Measurements from ENCODE around the gene GBX1. TPM values are rescaled to one million over a fixed set of nuclear protein-coding genes. Genes with fewer than 3 reads are reported as not detected.
A peak's percentile ranks its signal among the peaks of the same experiment; 100 is the strongest.

GBX1 gene
- total RNA-seq (1 to 10 TPM; 1.3 to 2.4 TPM), polyA plus RNA-seq (ENCODE audit: insufficient read length in 2 of 2) (1 to 10 TPM; 5.1 to 7.3 TPM)
- long read RNA-seq, donor 1, partial matches to known transcripts = 0 of 3 reads
- long read RNA-seq, donor 1, other reads (novel, unspliced or antisense) = 0 of 3 reads
- long read RNA-seq, donor 2, partial matches to known transcripts = 0 of 4 reads
- long read RNA-seq, donor 2, other reads (novel, unspliced or antisense) = 0 of 4 reads
- long read RNA-seq, donor 3, partial matches to known transcripts = 0 of 1 reads
- long read RNA-seq, donor 3, other reads (novel, unspliced or antisense) = 0 of 1 reads
- long read RNA-seq, donor 4 = 0 reads

DNA sequence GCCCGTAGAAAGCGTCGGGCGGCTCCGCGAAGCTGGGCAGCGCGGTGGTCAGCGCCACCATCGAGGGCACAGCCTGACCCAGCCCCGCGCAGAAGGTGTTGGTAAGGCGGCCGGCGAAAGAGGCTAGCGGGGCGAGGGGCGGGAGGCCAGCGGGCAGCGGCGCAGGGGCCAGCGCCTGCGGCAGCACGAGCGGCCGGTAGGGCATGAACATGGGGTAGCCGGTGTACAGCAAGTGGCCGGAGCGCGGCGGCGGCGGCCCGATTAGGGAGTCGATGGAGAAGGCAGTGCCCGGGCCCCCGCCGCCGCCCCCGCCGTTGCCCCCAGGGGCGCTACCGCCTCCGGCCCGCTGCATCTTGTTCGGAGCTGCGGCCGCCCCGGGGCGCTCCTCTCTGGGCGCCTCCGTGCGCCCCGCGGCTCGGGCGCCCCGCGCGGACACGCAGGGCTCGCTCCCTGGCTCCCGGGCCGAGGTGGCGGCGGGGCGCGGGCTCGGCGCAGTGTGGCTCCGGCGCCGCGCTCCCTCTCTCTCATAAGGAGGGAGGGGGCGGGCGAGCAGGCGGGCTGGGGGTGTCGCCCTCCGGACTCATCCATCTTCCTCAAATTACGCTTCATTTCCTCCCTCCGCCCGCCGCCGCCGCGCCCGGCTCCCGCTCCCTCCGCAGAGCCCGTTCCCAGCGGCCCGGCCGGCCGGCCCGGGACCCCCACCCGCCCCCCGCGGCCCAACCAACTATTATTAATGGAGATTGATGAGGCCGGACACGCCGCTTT is at the start of gene GBX1:
GBX1 (minus strand) TSS at position 498 of the 765 bp plus-strand sequence; CDS start at position 352, 146 bp downstream.
- H3K4me1 ChIP-seq (ENCODE audit: control insufficient read depth, insufficient read depth, low read length) = peaks cover 13% of the 10 kb centered on the region
- no peaks in the 10 kb centered on the region for H3K36me3 ChIP-seq (ENCODE audit: control insufficient read depth, insufficient read depth, low read length)
- WGBS (ENCODE audit: insufficient coverage) = under 1% methylated on average over 70 of the region's 101 CpGs
- no peak within 1 kb of the TSS for H3K27ac ChIP-seq (ENCODE audit: low read depth, low read length)
- peak within 1 kb of the TSS; percentile 5 for H3K4me3 ChIP-seq (ENCODE audit: low read depth, low read length)
- peak in 2 of 6 donors; percentile 55 to 69 for DNase-seq (ENCODE audit: low read depth in 4 of 6, low spot score in 6 of 6)
- peaks cover 55% of the 10 kb centered on the region for H3K27me3 ChIP-seq (ENCODE audit: control insufficient read depth, insufficient read depth, low read length)
- no peaks in the 10 kb centered on the region for H3K9me3 ChIP-seq (ENCODE audit: control insufficient read depth, insufficient read depth, low read length)

- DNase-seq (ENCODE audit: low read depth in 4 of 6, low spot score in 6 of 6) = no peak
- Histone ChIP-seq H3K9me3 (ENCODE audit: control insufficient read depth, insufficient read depth, low read length) (no peaks in the 10 kb centered on the region), H3K27me3 (ENCODE audit: control insufficient read depth, insufficient read depth, low read length) (no peaks in the 10 kb centered on the region), H3K27ac (ENCODE audit: low read depth, low read length) (no peak overlapping the region), H3K36me3 (ENCODE audit: control insufficient read depth, insufficient read depth, low read length) (peaks cover 66% of the 10 kb centered on the region), H3K4me3 (ENCODE audit: low read depth, low read length) (no peak overlapping the region), H3K4me1 (ENCODE audit: control insufficient read depth, insufficient read depth, low read length) (no peaks in the 10 kb centered on the region)
- 90% methylated on average over 4 of the region's 5 CpGs for WGBS (ENCODE audit: insufficient coverage)
These were observed 47.9 kb upstream of the GBX1 start for GRCh38 chr7:151215396-151215795.

GRCh38 chr7:151213826-151214225 is 46.3 kb upstream of the GBX1 start:
- Histone ChIP-seq H3K27me3 (ENCODE audit: control insufficient read depth, insufficient read depth, low read length) (no peaks in the 10 kb centered on the region), H3K9me3 (ENCODE audit: control insufficient read depth, insufficient read depth, low read length) (no peaks in the 10 kb centered on the region), H3K4me3 (ENCODE audit: low read depth, low read length) (no peak overlapping the region), H3K4me1 (ENCODE audit: control insufficient read depth, insufficient read depth, low read length) (no peaks in the 10 kb centered on the region), H3K27ac (ENCODE audit: low read depth, low read length) (no peak overlapping the region), H3K36me3 (ENCODE audit: control insufficient read depth, insufficient read depth, low read length) (peaks cover 53% of the 10 kb centered on the region)
- 93% methylated on average over 3 of the region's 3 CpGs for WGBS (ENCODE audit: insufficient coverage)
- no peak for DNase-seq (ENCODE audit: low read depth in 4 of 6, low spot score in 6 of 6)

DNA sequence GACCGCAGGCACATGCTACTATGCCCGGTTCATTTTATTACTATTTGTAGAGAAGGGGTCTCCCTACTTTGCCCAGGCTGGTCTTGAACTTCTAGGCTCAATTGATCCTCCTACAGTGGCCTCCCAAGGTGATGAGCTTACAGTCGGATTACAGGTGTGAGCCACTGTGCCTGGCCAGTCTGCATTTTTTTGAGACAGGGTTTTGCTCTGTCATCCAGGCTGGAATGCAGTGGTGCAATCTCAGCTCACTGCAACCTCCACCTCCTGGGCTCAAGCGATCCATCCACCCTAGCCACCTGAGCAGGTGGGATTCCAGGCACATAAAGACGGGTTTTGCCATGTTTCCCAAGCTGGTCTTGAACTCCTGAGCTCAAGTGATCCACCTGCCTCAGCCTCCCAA is 45.1 kb upstream of the GBX1 start:
- Histone ChIP-seq H3K4me3 (ENCODE audit: low read depth, low read length) (no peak overlapping the region), H3K4me1 (ENCODE audit: control insufficient read depth, insufficient read depth, low read length) (no peaks in the 10 kb centered on the region), H3K27me3 (ENCODE audit: control insufficient read depth, insufficient read depth, low read length) (no peaks in the 10 kb centered on the region), H3K36me3 (ENCODE audit: control insufficient read depth, insufficient read depth, low read length) (peaks cover 41% of the 10 kb centered on the region), H3K9me3 (ENCODE audit: control insufficient read depth, insufficient read depth, low read length) (no peaks in the 10 kb centered on the region), H3K27ac (ENCODE audit: low read depth, low read length) (no peak overlapping the region)
- 92% methylated on average over 3 of the region's 5 CpGs for WGBS (ENCODE audit: insufficient coverage)
- DNase-seq (ENCODE audit: low read depth in 4 of 6, low spot score in 6 of 6) = no peak

DNA sequence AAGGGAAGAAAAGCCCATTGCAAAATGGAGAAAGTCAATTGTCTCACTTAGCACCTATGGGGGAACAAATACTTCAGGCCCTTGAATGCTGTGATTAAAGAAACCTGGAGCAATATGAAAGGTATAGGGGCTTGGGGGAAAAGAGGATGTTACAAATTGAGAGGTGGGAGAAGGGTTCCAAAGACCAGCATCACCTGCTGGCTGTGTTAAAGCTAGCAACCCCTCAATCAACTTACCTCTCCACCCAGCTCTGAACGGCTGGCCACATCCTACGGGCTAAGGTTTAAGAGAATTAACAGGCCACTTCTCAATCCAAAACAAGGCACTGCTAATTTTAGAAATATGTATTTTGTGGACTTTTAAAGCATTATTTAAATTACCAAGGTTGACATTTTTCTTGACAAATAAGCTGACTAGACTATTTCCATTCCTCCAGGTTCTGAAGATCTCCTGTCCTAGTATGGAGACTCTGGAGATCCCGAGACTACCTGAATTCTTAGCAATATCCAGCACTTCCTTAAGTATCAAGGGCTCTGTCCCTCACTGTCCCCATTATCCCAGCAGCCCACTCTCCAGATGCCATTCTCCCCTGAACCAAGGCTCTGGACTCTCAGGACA is 43.8 kb upstream of the GBX1 start:
- WGBS (ENCODE audit: insufficient coverage) = 94% methylated on average over 1 of the region's 3 CpGs
- DNase-seq (ENCODE audit: low read depth in 4 of 6, low spot score in 6 of 6) = no peak
- H3K4me1 ChIP-seq (ENCODE audit: control insufficient read depth, insufficient read depth, low read length) = no peaks in the 10 kb centered on the region
- no peaks in the 10 kb centered on the region for H3K27me3 ChIP-seq (ENCODE audit: control insufficient read depth, insufficient read depth, low read length)
- no peak overlapping the region for H3K27ac ChIP-seq (ENCODE audit: low read depth, low read length)
- peaks cover 34% of the 10 kb centered on the region for H3K36me3 ChIP-seq (ENCODE audit: control insufficient read depth, insufficient read depth, low read length)
- H3K9me3 ChIP-seq (ENCODE audit: control insufficient read depth, insufficient read depth, low read length) = no peaks in the 10 kb centered on the region
- H3K4me3 ChIP-seq (ENCODE audit: low read depth, low read length) = no peak overlapping the region

DNA sequence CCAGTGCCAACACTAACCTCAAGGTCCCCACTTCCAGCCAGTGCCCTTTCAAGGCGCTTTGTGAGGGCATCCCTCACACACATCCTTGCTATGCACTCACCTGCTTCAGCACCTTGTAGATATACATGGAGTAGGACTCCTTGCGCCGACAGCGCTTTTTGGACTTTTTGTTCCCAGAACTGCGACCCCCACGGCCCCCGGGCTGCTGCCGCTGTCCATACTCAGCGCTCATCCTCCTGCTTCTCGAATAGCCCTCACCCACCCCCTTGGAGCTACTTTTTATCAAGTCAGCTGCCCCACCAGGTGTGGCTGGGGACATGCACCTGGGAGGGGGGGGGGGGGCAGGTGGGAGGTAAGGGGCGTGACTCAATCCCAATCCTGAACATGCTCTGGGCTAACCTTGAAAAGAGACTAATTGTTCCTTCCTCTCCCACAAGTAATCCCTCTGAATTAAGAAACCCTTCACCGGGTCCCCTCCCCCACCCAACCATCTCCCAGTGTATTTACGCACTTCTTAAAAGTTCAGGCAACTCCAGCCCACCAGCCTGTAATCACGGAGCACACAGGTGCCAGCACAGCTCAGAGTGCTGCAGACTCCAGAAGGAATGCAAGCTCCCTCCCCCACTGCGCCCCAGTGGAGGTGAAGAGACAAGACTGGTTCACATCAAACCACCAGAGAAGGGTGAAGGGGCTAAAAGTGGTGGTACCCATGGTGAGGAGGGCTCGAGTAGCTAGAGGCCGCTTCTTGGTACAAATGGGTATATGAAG is 42.8 kb upstream of the GBX1 start, which contains the start of gene H2BK1:
H2BK1 (minus strand) TSS at position 402 of the 768 bp plus-strand sequence; CDS start at position 232, 170 bp downstream.
- no peak within 1 kb of the TSS for H3K27ac ChIP-seq (ENCODE audit: low read depth, low read length)
- H3K4me1 ChIP-seq (ENCODE audit: control insufficient read depth, insufficient read depth, low read length) = no peaks in the 10 kb centered on the region
- WGBS (ENCODE audit: insufficient coverage) = 90% methylated on average over 8 of the region's 17 CpGs
- no peaks in the 10 kb centered on the region for H3K27me3 ChIP-seq (ENCODE audit: control insufficient read depth, insufficient read depth, low read length)
- H3K9me3 ChIP-seq (ENCODE audit: control insufficient read depth, insufficient read depth, low read length) = no peaks in the 10 kb centered on the region
- H3K4me3 ChIP-seq (ENCODE audit: low read depth, low read length) = no peak within 1 kb of the TSS
- peaks cover 28% of the 10 kb centered on the region for H3K36me3 ChIP-seq (ENCODE audit: control insufficient read depth, insufficient read depth, low read length)
- DNase-seq (ENCODE audit: low read depth in 4 of 6, low spot score in 6 of 6) = no peak

DNA sequence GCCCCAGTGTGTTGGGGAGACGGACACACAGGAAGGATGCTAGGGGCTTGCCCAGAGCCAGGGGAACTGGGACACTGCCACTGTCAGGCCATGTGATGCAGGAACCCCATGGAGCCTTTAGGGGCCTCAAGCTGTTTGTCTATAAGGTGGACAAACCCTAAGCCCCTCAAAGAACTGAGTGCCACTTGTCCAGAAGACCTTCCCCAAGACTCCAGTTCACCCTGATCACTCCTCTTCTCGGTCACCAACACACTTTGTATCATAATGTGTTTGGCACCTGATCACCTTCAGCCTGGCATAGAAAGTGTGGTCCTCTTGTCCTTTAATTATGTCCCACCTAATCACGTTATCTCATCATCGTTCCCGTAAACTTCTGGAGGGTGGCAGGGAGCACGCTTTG is 42.1 kb upstream of the GBX1 start:
- DNase-seq (ENCODE audit: low read depth in 4 of 6, low spot score in 6 of 6) = no peak
- WGBS (ENCODE audit: insufficient coverage) = 89% methylated on average over 6 of the region's 6 CpGs
- Histone ChIP-seq H3K9me3 (ENCODE audit: control insufficient read depth, insufficient read depth, low read length) (no peaks in the 10 kb centered on the region), H3K4me1 (ENCODE audit: control insufficient read depth, insufficient read depth, low read length) (no peaks in the 10 kb centered on the region), H3K27ac (ENCODE audit: low read depth, low read length) (no peak overlapping the region), H3K27me3 (ENCODE audit: control insufficient read depth, insufficient read depth, low read length) (peaks cover 4% of the 10 kb centered on the region), H3K4me3 (ENCODE audit: low read depth, low read length) (no peak overlapping the region), H3K36me3 (ENCODE audit: control insufficient read depth, insufficient read depth, low read length) (peaks cover 22% of the 10 kb centered on the region)

DNA sequence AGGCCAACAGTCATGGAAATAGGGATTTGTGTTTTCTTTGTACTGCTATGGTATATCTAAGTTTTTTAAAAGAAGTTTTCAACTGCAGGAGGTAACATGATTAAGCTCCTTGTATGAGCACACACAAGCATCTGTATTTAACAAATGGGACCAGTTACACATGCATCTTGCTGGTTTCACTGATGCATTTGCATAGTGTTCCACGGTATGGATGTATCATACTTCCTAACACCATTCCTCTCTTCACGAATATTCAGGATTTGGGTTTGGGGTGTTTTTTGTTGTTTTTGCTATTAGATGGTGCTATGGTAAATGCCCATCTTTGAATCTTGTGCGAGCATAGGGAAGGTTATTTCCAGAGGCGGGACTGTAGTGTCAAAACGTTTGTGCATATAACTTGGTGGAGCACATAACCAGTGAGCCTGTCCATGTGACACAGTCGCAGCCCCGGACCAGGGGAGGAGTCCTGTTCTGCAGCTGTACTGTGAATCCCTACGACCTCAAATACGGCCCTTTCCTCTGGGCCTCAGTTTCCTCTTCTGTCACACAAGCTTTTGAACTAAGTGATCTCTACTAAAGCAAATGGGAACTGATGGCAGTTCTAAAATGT is 40.9 kb upstream of the GBX1 start:
- no peak overlapping the region for H3K4me3 ChIP-seq (ENCODE audit: low read depth, low read length)
- no peak overlapping the region for H3K27ac ChIP-seq (ENCODE audit: low read depth, low read length)
- no peaks in the 10 kb centered on the region for H3K4me1 ChIP-seq (ENCODE audit: control insufficient read depth, insufficient read depth, low read length)
- DNase-seq (ENCODE audit: low read depth in 4 of 6, low spot score in 6 of 6) = no peak
- peaks cover 10% of the 10 kb centered on the region for H3K36me3 ChIP-seq (ENCODE audit: control insufficient read depth, insufficient read depth, low read length)
- H3K9me3 ChIP-seq (ENCODE audit: control insufficient read depth, insufficient read depth, low read length) = no peaks in the 10 kb centered on the region
- WGBS (ENCODE audit: insufficient coverage) = 85% methylated on average over 5 of the region's 9 CpGs
- H3K27me3 ChIP-seq (ENCODE audit: control insufficient read depth, insufficient read depth, low read length) = peaks cover 10% of the 10 kb centered on the region

- H3K9me3 ChIP-seq (ENCODE audit: control insufficient read depth, insufficient read depth, low read length) = no peaks in the 10 kb centered on the region
- H3K36me3 ChIP-seq (ENCODE audit: control insufficient read depth, insufficient read depth, low read length) = peaks cover 5% of the 10 kb centered on the region
- 66% methylated on average over 12 of the region's 12 CpGs for WGBS (ENCODE audit: insufficient coverage)
- no peaks in the 10 kb centered on the region for H3K4me1 ChIP-seq (ENCODE audit: control insufficient read depth, insufficient read depth, low read length)
- no peak overlapping the region for H3K27ac ChIP-seq (ENCODE audit: low read depth, low read length)
- peaks cover 10% of the 10 kb centered on the region for H3K27me3 ChIP-seq (ENCODE audit: control insufficient read depth, insufficient read depth, low read length)
- no peak overlapping the region for H3K4me3 ChIP-seq (ENCODE audit: low read depth, low read length)
- no peak for DNase-seq (ENCODE audit: low read depth in 4 of 6, low spot score in 6 of 6)
These were observed 40.3 kb upstream of the GBX1 start for GRCh38 chr7:151207804-151208203.

Measured in spinal cord (tissue), 10 donors.